ENCODE data around the gene PRDM16. TPM values are rescaled to one million over a fixed set of nuclear protein-coding genes. Genes with fewer than 3 reads are reported as not detected.

PRDM16 gene
- total RNA-seq, 1 donor, result 19.9 TPM

DNA sequence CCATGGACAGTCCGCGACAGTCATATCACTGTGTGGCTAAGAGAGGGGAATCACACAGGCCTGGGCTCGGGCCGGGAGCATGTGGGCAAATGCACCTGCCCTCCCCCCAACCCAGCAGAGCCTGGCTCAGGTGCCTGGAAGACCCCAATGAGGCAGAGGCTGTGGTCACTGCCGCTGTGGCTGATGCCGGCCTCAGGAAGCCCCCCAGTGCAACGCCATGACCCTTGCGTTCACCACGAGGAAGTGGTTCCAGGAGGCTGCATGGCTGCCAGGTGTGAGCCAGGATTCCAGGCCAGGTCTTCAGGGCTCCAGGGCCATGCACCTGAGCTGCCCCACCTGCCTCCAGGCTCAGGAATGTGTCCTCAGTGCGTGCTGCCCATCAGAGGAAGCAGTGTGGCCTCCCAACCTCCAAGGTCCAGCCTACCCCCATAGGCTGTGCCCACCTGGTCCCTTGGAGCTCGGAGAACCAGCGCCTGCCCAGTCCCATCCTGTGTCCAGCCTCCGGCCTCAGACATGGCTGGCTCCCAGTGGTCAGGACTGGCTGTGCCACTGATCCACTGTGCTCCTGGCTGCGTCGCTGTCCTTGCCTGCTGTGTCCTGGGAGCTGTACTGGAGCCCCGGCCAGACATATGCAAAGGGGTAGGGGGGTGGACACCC is 393.5 kb downstream of the PRDM16 start:
- DNase-seq (ENCODE audit: low read depth in 2 of 3, low spot score in 2 of 3), result no peak

DNA sequence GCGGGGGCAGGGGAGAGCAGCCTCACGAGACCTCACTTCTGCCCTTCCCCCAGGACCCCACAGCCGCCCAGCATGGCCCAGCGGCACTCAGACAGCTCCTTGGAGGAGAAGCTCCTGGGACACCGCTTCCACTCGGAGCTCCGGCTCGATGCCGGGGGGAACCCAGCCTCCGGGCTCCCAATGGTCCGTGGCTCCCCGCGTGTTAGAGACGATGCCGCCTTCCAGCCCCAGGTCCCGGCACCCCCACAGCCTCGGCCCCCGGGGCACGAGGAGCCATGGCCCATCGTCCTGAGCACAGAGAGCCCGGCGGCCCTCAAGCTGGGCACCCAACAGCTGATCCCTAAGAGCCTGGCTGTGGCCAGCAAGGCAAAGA is 394.0 kb downstream of the PRDM16 start:
- no peak for DNase-seq (ENCODE audit: low read depth in 2 of 3, low spot score in 2 of 3)

DNA sequence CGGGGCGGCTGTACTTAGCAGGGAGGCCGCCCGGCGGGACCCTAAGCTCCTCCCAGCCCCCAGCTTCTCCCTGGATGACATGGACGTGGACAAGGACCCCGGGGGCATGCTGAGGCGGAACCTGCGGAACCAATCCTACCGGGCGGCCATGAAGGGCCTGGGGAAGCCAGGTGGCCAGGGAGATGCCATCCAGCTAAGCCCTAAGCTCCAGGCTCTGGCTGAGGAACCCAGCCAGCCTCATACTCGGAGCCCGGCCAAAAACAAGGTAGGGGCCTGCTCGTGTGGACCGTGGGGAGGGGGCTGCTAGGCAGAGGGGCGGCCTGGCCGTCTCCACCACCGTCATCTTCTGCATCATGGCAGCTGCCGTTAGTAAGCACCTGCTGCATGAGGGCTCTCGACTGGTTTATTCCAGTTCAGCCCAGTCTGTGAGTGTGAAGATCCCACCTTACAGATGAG is 394.4 kb downstream of the PRDM16 start:
- no peak for DNase-seq (ENCODE audit: low read depth in 2 of 3, low spot score in 2 of 3)

DNA sequence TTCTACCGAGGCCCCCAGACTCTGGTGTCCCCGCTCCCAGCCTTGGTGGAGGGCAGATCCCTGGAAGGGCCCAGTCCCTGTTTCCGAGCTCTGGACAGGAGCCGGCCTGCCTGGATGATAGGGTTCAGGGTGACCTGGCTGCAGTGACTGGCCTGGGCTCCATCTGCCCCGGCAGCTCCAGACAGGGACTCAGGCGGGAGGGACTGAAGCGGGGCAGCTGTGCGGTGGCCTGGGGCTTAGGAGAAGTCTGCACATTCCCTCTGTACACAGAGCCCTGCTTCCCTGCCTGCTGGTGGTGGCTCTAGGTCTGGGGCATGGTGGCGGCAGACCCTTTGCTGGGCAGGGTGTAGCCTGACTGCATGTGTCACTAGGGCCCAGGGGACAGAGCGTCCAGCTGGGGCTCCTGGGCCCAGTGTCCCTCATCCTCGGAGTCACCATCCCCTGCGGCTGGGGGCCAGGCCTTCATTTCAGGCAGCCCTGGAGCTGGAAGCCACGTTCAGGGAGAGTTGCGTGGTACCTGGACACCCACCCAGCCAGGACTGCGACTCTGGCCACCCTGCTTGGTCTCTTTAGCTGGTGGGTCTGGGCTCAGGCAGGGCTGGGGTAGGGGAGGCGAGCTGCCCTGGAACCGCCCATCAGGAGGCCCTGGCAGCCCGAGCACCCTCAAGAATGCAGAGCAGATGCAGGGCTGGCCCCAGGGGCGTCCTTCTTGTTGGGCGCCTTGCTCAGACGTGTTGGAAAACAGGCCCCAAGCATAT is 395.1 kb downstream of the PRDM16 start:
- DNase-seq (ENCODE audit: low read depth in 2 of 3, low spot score in 2 of 3), result no peak

DNA sequence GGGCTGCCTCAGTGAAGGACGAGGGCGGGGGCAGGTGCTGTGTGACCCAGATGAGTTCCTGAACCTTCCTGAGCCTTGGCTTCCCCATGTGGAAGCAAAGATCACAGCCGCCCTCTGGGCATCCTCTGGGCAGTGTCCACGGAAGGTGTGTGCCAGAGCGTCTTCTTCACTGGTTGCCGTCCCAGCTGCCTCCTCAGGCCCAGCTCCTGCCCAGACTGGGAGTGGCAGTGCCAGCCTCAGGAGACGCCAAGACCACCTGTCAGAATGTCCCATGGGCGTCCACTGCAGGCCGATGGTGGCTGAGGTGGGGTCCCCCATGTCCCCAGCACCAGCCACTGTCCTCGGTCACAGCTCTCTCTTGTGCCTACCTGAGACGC is 395.6 kb downstream of the PRDM16 start:
- no peak for DNase-seq (ENCODE audit: low read depth in 2 of 3, low spot score in 2 of 3)

DNA sequence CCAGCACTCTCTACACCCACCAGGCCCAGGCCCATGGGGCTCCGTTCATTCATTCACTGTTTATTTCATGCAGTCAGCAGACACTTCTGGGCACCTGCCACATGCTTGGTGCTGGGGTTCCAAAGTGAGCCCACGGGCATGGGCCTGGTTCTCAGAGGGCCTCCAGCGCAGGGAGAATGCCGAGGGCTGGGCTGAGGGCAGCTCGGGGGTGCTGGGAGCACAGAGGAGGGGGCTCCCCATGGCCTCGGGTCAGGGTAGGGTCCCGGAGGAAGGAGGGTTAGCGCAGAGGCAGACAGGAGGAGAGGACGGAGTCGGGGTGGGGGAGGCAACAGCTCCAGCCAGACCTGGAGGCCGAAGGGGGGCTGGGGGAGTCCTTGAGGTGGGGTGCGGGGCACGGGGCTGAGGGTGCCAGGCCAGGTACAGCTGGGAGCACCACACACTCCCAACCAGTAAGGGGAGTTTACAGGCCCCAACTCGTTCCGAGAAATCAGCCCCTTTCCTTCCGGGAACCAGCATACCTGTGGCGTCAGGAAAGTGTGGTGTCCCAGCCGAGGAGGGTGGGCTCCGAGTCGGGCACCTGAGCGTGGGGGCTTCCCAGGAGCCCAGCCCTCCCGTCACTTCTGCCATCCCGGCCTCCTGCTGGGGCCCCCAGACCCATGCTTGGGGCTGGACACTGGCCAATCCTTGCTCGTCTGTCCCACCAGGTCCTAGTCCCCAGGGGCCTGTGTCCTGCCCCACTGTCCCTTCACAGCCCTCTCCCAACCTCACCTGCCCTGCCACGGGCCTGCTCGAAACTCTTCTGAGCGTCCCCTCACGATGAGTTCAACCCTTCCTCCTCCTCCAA is 396.3 kb downstream of the PRDM16 start:
- DNase-seq (ENCODE audit: low read depth in 2 of 3, low spot score in 2 of 3), result no peak

DNA sequence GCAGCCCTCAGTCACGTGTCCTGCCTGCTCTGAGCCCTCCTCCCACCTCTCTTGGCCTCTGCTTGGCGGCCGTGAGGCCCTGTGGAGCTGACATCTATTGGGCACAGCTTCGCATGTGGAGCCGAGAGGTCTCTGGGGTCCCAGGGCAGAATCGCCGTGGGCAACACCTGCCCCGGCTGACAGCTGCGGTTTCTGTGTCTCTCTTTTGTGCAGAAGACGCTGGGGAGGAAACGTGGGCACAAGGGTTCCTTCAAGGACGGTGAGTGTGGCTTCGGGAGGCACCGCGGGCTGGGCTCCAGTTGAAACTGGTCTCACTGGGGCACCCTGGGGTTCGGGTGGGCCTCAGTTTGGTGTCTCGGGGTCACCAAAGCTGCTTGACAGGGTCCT is 396.9 kb downstream of the PRDM16 start:
- DNase-seq (ENCODE audit: low read depth in 2 of 3, low spot score in 2 of 3), result no peak

DNA sequence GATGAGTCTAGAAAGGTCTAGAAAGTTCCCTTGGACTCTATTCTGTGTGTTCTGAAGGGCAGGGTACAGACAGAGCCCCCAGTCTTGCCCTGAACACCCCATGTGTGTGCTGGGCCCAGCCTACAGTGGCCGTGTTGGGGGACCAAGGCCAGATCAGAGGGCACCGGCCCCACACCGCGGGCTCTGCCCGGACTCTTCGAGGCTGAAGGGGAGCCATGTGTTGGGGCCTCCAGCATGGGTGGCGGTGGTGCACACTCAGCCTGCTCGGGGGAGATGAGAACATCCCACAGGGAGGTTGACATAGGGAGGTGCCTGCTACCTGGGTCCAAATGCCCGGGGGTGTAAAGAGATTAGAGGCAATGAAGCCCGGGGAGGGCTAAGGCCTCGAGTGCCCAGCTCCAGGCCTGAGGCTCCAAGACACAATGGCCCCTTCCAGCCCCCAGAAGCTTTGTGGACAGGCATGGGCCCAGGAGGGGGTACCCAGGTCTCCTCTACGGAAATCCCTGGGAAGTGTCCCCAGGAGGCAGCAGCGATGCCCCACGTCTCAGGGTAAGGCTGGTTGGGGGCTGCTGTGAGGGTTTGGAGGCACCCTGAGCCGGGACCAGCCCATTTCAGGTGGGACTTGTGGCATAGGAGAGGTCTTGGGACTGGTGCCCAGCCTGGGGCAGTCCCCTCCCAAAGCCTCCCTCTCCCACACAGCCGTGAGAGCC is 397.5 kb downstream of the PRDM16 start:
- DNase-seq (ENCODE audit: low read depth in 2 of 3, low spot score in 2 of 3), result no peak

DNA sequence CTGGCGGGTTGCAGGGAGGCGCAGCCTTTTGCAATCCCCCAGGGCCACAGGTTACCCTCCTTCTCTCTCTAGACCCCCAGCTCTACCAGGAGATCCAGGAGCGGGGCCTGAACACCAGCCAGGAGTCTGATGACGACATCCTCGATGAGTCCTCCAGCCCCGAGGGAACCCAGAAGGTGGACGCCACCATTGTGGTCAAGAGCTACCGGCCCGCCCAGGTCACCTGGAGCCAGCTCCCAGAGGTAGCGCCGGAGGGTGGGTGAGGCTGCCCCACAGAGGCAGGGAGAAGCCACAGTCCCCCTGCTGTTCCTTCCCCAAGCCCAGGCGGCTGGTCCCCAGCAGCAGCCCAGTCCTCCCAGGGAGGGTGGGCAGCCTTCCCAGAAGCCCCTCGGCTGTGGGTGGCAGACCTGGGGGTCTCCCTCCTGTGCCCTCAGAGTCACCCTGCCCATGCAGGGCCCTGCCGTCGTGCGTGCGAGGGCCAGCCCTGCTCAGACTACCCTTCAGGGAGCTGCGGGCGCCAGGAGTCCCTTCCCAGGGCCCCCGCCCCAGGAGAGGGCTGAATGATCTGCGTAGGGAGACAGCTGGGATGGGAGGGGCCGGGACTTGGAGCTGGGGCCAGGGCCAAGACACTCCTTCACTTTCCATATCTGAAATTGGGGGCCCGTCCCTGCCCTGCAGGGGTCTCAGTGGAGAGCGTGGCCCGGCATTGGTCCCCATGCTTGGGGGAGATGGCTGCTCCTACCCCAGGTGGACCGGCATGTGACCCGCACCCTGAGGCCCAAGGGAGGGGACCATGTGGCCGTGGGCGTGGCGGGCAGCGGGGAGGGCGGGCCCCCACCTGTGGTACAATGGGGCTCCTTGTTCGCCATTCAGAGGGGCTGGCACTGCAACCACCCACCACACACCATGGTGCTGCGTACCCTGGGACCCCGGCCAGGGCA is 398.4 kb downstream of the PRDM16 start:
- no peak for DNase-seq (ENCODE audit: low read depth in 2 of 3, low spot score in 2 of 3)

DNA sequence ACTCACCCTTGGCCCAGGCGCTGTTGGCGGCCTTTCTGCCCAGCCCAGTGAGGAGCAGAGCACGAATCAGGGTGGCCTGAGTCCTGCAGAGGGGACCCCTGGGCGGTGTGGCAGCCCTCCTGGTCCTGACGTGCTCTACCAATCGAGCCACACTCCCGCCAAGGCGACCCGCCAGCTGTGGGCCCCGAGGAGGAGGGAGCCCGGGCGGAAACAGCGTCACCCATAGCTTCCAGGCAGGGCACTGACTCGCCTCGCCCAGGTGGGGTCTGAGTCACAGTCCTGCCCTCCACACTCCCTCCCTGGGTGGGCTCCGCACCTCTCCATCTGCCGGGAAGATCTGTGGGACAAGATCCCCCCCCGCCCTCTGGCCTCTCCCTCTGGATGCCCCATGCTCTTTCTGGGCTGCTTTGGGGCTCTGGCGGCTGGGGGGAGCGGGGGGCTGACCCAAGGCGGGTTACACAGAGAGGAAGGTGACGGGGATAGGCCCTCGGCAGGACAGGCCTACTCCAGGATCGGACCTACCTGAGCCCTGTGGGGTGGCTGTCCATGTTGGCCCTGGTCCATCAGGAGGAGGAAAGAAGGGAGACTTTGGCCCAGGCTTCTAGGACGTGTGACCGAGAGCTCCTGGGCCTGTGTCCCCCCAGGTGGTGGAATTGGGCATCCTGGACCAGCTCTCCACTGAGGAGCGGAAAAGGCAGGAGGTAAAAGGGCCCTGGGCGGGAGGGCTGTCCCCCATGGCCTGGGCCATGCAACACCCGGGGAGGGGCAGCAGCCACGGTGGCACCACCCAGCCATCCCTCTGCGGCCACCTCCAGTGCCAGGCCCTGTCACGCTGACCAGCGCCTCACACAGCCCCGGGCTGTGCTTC is 399.5 kb downstream of the PRDM16 start:
- DNase-seq (ENCODE audit: low read depth in 2 of 3, low spot score in 2 of 3), result no peak

DNA sequence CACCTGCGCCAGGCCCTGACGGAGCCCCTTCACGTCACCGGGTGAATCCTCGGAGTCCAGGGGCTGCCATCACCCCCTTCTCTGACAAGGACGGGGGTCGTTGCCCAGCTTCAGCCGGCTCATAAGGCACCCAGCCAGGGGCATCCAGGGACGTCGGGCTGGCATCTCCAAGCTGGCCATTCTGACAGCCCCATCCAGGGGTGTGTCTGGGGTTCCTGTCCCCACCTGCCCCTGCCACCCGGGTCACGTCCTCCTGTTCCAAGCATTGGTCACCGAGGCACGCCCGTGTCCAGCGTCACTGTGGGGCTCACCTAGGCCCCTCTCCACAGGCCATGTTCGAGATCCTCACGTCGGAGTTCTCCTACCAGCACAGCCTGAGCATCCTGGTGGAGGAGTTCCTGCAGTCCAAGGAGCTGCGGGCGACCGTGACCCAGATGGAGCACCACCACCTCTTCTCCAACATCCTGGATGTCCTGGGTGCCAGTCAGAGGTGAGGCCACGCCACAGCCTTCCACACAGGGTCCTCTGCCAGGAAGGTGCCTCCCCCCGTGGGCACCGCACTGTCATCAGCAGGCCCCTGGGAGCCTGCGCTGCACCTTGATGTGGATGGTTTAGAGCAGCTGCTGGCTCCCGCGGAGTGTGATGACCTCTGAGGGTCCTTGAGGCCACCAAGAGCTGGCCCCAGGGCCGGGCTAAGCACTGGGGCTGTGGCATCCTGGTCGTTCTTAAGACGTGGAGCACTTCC is 400.3 kb downstream of the PRDM16 start:
- DNase-seq (ENCODE audit: low read depth in 2 of 3, low spot score in 2 of 3), result no peak

DNA sequence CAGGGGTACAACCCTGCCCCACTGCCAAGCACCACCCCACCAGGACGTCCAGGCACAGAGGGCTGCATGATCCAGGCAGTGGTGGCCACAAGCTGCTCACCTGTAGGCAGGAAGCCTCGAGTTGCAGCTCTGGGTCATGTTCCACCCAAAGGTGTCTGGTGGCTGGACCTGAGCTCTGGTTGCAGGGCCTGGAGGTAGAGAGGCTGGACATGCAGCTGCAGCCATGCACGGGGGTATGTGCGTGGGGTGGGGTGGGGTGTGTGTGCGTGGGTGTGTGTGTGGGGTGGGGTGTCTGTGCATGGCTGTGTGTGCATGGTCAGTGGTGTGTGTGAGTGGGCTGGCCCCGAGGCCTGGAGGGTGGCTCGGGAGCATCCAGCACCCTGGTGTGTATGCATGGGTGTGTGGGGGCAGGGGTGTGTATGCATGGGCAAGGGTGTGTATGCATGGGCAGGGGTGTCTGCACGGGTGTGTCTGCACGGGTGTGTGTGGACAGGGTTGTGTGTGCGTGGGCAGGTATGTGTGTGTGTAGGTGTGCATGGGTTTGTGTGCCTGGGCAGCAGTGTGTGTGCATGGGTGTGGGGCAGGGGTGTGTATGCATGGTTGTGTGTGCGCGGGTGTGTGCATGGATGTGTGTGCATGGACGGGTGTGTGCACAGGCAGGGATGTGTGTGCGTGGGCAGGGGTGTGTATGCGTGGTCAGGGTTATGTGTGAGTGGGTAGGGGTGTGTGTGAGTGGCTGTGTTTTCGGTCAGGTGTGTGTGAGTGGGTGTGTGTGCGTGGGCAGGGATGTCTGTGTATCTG is 401.0 kb downstream of the PRDM16 start:
- no peak for DNase-seq (ENCODE audit: low read depth in 2 of 3, low spot score in 2 of 3)

DNA sequence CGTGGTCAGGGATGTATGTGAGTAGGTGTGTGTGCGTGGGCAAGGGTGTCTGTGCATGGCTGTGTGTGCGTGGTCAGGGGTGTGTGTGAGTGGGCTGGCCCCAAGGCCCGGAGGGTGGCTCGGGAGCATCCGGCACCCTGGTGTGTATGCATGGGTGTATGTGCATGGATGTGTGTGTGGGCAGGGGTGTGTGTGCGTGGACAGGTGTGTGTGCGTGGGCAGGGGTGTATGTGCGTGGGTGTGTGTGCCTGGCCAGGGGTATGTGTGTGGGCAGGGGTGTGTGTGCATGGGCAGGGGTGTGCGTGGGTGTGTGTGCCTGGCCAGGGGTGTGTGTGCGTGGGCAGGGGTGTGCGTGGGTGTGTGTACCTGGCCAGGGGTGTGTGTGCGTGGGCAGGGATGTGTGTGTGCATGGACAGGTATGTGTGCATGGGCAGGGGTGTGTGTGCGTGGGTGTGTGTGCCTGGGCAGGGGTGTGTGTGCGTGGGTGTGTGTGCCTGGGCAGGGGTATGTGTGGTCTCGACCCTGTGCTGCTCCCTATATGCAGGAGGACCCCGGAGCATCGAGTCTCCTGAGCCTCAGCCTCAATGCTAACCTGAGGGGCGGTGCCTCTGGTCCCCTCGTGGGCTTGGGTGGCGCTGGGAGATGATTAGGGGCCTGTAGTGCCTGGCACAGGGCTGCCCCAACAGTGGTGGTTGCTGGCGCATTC is 401.8 kb downstream of the PRDM16 start:
- no peak for DNase-seq (ENCODE audit: low read depth in 2 of 3, low spot score in 2 of 3)

DNA sequence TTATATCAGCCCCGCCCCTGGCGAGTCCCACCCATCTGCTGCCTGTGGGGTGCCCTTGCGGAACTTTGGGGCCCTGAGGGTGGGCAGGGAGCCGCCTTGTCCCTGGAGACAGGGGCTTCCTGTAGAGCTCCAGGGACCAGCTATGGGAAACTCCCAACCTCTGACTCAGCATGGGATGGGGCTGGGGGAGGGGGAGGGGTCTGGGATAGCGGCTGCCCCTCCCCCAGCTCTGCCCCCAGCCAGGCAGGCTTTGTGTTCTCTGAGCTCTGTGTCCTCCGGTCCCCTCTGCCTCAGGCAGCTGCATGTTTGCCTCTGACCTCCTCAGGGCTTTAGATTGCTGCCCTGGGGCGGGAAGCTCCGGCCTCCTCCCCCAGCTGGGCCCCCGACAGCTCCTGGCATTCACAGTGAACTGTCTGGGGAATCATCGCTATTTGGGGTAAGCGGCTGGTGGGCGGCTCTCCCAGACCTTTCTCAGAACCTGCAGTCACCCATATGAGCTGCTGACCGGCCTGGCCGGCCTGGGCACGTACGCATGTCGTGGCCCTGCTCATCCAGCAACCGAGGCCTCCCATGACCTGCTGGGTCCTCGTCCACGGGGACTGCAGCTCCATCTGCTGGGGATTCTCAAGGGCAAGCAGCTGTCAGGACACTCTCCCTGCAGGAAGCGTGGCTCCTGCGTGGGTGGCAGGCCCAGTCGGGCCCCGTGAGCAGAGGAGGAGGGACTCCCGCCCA is 402.5 kb downstream of the PRDM16 start:
- peak in 1 of 3 donors; percentile 35 for DNase-seq (ENCODE audit: low read depth in 2 of 3, low spot score in 2 of 3)

DNA sequence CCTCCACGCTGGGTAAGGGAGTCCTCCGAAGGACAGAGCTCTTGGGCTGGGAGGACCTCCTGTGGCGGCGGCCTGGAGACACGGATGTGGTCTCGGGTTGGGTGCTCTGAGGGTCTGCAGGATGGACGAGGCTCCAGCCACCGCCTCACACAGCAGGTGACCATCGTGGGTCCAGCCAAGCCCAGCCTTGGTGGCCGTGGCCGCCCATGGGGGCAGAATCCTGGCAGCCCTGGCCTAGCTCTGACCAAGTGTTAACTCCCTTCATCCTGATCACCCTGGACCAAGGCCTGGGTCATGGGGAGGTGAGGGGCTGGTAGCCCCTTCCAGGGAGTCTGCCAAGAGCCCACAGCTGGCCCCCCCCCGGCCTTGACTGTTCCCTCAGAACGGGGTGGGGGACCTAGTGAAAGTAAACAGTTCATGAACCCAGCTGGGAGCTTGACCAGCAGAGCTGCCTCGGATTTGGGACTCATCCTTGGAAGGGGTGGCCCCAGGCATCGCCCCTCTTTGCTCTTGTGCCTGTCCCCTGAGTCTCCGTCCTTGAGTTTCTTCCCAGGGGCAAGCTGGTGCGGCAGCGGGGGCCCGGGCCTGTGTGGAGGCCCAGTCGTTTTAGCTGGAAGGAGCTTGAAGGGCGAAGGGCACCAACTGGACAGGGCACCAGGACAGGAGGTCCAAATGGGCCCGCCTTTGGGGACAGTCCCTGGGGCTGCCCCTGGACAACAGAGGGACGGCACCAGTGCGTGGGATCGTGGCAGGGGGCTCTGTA is 403.3 kb downstream of the PRDM16 start:
- DNase-seq (ENCODE audit: low read depth in 2 of 3, low spot score in 2 of 3), result no peak
